ENCODE data around the gene AZIN2.

- TF ChIP-seq, protein P1, sequence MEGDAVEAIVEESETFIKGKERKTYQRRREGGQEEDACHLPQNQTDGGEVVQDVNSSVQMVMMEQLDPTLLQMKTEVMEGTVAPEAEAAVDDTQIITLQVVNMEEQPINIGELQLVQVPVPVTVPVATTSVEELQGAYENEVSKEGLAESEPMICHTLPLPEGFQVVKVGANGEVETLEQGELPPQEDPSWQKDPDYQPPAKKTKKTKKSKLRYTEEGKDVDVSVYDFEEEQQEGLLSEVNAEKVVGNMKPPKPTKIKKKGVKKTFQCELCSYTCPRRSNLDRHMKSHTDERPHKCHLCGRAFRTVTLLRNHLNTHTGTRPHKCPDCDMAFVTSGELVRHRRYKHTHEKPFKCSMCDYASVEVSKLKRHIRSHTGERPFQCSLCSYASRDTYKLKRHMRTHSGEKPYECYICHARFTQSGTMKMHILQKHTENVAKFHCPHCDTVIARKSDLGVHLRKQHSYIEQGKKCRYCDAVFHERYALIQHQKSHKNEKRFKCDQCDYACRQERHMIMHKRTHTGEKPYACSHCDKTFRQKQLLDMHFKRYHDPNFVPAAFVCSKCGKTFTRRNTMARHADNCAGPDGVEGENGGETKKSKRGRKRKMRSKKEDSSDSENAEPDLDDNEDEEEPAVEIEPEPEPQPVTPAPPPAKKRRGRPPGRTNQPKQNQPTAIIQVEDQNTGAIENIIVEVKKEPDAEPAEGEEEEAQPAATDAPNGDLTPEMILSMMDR (IDR thresholded peaks at IDR 0.05), result no peak
- no peak for TF ChIP-seq POLR2A (IDR thresholded peaks at IDR 0.05)
These were observed 45.6 kb downstream of the AZIN2 start for GRCh38 chr1:33126411-33127000.
